GM20000 (cell line): ENCODE results near the gene KLF1.
"Not testable (repeated sequence)": the region's sequence is repeated elsewhere in the genome, so short reads cannot be mapped to it uniquely, and the experiment has no call there.

Experiments
- DNase-seq: peaks from one replicate; pipeline ENCODE4 v3.0.0; 2012; ENCODE audit warnings: low spot score
- CTCF ChIP-seq: IDR thresholded peaks from 2 replicates; pipeline ENCODE4 v1.5.1; 2012; ENCODE audit warnings: mild to moderate bottlenecking, control low read depth; ENCODE audit errors: extremely low read depth, missing control alignments

KLF1 gene

GRCh38 chr19:12864143-12864542, 22.9 kb downstream of the KLF1 start:
- DNase-seq: no peak
- TF ChIP-seq CTCF: no peak

GRCh38 chr19:12859546-12859945, 27.5 kb downstream of the KLF1 start:
- DNase-seq: no peak
- no peak for TF ChIP-seq CTCF

- no peak for DNase-seq
- no peak for TF ChIP-seq CTCF
These were observed 28.7 kb downstream of the KLF1 start for GRCh38 chr19:12858041-12858928.

GRCh38 chr19:12856653-12857052, 30.3 kb downstream of the KLF1 start:
- TF ChIP-seq CTCF: no peak
- DNase-seq: no peak

GRCh38 chr19:12847159-12848139, 39.6 kb downstream of the KLF1 start:
- TF ChIP-seq CTCF: peak; percentile 100

GRCh38 chr19:12846613-12847012, 40.4 kb downstream of the KLF1 start:
- DNase-seq: not testable (repeated sequence)

More at GRCh38 chr19:12847159-12848139, 39.6 kb downstream of the KLF1 start:
- peak; percentile 94 for DNase-seq

- TF ChIP-seq CTCF: no peak
- no peak for DNase-seq
These were observed 42.8 kb downstream of the KLF1 start for GRCh38 chr19:12843999-12844732.
